RCC 7860 (cell line): Measurements from ENCODE around the gene SEL1L3.
A peak's percentile ranks its signal among the peaks of the same experiment; 100 is the strongest.
"Not testable (repeated sequence)": the region's sequence is repeated elsewhere in the genome, so short reads cannot be mapped to it uniquely, and the experiment has no call there.

Experiments used
- DNase-seq: peaks from one replicate; pipeline ENCODE4 v3.0.0-alpha.2; 2015; ENCODE audit warnings: low spot score
- FAIRE-seq: peaks from 2 replicates; lab custom pipeline; 2012; peaks lifted over from hg19 to GRCh38; lab: Jason Lieb, UNC

SEL1L3 gene

DNA sequence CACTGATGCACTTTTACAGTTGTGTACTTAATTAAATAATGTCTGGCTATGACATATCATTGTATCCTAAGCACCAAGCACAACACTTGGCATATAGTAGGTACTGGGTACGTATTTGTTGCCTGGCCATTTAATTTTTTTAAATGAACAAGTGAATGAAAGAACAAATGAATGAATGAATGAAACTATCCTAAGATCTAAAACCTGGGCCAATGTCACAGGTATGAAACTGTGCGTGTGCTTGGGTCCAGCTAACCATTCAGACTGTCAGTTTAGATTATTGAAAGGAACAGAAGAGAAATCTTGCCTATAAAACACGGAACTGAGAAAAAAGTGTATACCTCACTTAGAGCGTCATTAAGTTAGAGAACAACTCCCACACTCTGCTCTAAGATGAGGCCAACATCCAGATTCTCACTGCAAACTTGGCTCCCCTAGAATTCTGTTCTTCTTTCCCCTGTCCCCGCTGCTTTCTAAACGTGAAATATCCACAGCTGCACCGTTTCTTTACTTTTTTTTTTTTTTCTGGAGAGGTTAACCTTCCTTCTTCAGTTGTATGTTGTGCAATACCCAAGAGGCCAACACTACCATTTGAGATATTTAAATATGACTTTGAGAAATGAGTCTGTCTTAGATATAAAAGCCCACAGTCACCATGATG is 17.3 kb upstream of the SEL1L3 start:
- FAIRE-seq, result no peak
- no peak for DNase-seq

DNA sequence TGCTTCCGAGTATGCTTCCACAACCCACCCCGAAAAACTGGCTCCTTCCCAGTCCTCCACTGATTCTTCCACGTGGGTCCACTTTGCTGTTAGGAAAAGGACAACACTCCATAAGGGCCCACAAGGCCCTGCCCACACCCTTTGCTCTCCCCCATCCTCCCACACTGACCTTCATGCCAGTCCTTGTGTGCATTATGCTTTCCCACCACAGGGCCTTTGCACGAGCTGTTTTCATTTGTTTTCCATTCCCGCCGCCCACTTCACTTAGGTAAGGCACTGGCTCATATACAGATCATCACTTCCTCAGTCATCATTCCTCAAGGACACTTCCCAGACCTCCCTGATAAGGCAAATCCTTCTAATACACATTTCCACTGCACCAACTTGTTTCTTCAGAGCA is 16.8 kb upstream of the SEL1L3 start:
- DNase-seq (no peak), FAIRE-seq (no peak)

GRCh38 chr4:25879091-25879584 is 16.4 kb upstream of the SEL1L3 start:
- no peak for FAIRE-seq
- no peak for DNase-seq

DNA sequence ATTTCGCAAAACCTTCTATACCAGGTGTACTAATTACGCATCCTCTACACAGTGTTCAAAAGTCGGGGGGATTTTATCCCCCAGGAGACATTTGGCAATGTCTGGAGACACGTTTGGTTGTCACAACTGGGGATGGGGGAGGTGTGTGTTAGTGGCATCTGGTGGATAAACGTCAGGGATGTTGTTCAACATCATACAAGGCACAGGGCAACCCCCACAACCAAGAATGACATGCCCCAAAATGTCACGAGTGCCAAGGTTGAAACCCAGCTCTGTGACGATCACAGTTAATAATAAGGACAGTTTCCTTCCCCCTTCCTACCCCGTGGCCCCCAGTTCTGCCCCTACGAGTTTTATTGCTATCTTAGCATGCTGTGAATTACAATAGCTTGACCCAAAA is 15.9 kb upstream of the SEL1L3 start:
- no peak for DNase-seq
- FAIRE-seq, result no peak

- DNase-seq (no peak), FAIRE-seq (no peak)
These were observed 12.5 kb upstream of the SEL1L3 start for GRCh38 chr4:25875281-25875745.

DNA sequence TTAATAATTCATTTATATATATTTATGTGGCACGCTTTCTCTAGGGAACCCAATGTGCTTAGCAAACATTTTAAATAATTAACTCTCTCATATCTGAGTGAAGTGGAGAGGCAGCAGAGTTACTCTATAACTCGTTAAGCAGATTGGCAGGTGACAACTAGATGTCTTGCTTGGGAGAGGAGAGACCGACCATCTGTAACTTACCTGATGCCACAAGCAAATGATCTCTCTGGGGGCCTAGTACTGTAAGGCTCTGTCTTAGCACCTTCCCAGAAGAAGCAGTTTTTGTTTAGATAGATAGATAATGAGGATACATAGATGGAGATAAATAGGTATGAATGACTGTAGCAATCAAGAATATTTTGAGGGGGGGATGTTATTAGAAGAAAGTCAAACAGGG is 11.9 kb upstream of the SEL1L3 start:
- FAIRE-seq (no peak), DNase-seq (no peak)

- DNase-seq (no peak), FAIRE-seq (no peak)
These were observed 10.9 kb upstream of the SEL1L3 start for GRCh38 chr4:25873632-25874129.

- DNase-seq (no peak), FAIRE-seq (no peak)
These were observed 10.3 kb upstream of the SEL1L3 start for GRCh38 chr4:25872851-25873631.

GRCh38 chr4:25870081-25870480 is 7.3 kb upstream of the SEL1L3 start:
- DNase-seq, result no peak
- no peak for FAIRE-seq

DNA sequence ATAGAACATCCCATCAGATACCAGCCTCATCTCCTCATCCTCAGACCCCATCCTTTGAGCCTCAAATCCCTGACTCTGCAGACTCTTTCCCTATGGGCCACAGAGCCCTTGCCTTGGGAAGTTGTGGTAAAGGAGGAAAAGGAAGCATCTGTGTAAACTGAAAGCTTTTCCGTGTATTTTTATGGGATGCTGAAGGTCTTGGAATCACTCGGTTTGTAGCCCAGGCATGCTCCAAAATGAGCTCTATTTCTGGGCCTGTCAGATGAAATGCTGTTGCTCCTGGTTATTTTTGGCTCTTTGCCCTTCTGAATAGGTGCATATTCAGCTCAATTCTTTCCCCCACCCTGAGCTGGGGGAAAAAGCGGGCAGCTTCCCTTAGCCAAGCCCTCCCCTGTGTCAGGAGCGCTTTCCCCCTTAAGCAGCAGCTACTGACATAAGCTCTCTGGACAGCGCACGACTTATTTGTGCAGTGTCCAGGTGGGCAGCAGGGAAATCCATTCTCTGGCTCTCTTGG is 5.0 kb upstream of the SEL1L3 start:
- DNase-seq, result no peak
- no peak for FAIRE-seq

DNA sequence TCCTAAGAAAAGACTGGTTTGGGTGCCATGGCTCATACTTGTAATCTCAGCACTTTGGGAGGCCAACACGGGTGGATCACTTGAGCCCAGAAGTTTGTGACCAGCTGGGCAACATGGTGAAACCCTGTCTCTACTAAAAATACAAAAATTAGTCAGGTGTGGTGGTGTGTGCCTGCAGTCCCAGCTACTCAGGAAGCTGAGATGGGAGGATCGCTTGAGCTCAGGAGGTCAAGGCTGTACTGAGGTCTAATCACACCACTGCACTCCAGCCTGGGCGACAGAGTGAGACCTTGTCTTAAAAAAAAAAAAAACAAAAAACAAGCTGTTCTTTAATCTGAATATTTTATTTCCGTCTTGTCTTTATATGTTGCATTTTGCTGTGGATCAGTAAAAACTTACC is 3.6 kb upstream of the SEL1L3 start:
- FAIRE-seq, result not testable (repeated sequence)

GRCh38 chr4:25865586-25865985 is 2.8 kb upstream of the SEL1L3 start:
- FAIRE-seq (peak; percentile 86), DNase-seq (peak; percentile 70)

More for the DNA sequence above, 3.6 kb upstream of the SEL1L3 start:
- DNase-seq, result not testable (repeated sequence)

DNA sequence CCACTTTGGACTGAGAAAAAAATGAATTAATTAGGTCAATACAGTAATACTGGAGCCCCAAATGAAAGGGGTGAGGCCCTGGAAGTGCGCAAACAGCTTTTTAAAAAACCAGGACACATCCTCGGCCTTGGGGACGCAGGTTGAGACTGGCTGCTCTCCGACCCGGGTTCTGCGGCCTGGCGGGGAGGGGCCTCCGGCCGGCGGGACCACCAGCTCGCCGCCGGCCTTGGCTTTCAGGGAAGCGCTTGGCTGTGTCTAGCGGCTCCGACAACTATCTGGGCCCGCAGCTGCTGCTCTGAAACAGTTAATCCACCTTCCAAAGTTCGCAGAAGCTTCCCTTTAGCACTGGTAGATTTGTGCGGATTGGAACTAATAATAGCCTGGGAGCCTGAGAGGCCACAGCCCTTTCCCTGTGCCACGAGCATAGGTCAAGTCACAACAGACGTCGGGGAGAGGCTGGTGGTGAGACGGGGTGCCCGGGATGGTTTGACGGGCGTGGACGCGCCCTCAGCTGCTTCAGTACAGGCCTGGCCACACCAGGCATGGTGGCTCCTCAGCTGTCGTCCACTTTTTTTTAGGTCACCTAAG is 1.1 kb upstream of the SEL1L3 start:
- DNase-seq, result no peak

GRCh38 chr4:25863347-25863784 is 578 bp upstream of the SEL1L3 start:
- DNase-seq (no peak), FAIRE-seq (no peak)

More for the DNA sequence above, 1.1 kb upstream of the SEL1L3 start:
- no peak for FAIRE-seq

- FAIRE-seq, result no peak
These were observed 807 bp downstream of the SEL1L3 start for GRCh38 chr4:25861951-25862410.

DNA sequence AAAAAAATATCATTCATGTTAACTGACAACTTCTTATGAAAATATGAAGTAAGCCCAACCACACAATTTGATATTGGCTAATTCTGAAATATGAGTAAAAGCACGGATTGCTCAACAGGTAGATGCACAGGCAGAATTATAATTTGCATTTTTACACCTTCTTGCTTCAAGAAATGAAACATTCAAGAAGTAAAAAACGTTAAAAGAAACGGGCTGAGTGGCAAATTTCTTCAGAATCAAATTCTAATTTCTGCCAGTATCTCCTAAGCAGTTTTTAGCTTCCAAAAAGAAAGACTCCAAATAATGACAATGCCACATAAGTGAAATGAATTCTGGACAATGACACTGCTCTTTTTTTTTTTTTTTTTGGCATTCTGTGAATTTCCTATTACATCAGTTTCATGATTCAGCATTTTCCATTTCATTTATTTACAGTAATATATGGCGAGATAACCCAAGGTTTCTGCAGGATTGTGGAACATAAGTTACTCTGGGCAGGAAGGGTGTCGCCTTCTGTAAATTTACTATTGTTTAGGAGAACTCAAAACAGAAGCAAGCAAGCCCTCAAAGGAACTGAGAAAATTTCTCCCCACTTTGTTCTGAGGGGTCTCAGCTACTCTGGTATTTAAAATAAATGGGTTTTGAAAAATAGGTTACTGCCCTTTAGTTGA is 1.4 kb downstream of the SEL1L3 start:
- DNase-seq (no peak), FAIRE-seq (no peak)

More at GRCh38 chr4:25861951-25862410, 807 bp downstream of the SEL1L3 start:
- no peak for DNase-seq

GRCh38 chr4:25860586-25861279 is 2.1 kb downstream of the SEL1L3 start:
- no peak for DNase-seq
- no peak for FAIRE-seq

GRCh38 chr4:25859429-25860148 is 3.2 kb downstream of the SEL1L3 start:
- no peak for FAIRE-seq
- no peak for DNase-seq

DNA sequence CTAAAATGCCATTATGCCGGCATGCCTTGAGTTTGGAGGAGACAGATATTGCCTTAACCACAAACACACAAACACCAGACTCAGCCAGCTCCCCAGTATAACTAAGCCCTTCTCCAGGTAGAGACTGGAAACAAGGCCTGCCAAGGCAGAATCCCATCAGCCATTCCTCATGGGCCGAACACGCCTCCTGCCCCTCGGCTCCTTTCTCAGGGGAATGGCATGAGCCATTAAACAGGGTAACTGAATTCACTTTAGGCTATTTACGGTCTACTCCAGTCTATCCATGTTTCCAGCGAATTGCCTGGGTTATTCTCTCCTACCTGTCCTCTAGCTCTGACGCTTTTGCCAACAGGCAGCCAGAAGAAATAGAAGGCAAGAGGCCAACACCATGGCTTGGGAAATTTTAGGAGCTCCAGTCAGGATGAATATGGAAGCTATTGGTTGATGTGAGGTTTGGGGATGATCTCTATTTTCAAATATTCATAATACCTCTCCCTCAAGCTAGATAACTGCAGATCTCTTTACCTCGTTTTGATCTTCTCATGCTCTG is 4.9 kb downstream of the SEL1L3 start:
- DNase-seq, result no peak
- no peak for FAIRE-seq
